Activated B cell treated with CpG ODN at 0.5 μM for 24 hours (primary cell): ENCODE measurements around the gene OSBPL2. TPM values are rescaled to one million over a fixed set of nuclear protein-coding genes. Genes with fewer than 3 reads are reported as not detected.
A peak's percentile ranks its signal among the peaks of the same experiment; 100 is the strongest.

Experiments used
- ATAC-seq: fragments of 200-7000 bp; cut with Tn5 transposase; one replicate; pipeline ENCODE4 v1.10.0; 2021; ENCODE audit warnings: low read depth, mild to moderate bottlenecking, moderate library complexity
- CTCF ChIA-PET: fragments of 350-600 bp; sonication (Branson Sonifier 250); formaldehyde crosslinking; loops from one replicate; lab custom pipeline; 2021; ENCODE audit warnings: antibody characterized with exemption; lab: Charles Lee
- POLR2A ChIA-PET: fragments of 350-600 bp; sonication (Branson Sonifier 250); formaldehyde crosslinking; loops from one replicate; lab custom pipeline; 2021; ENCODE audit warnings: antibody characterized with exemption; lab: Charles Lee
- DNase-seq: peaks from one replicate; pipeline ENCODE4 v3.0.0; 2022
- H3K27ac Mint-ChIP-seq: one replicate; pipeline ENCODE4 v1.8.0; 2020; ENCODE audit warnings: mixed read lengths
- H3K27me3 Mint-ChIP-seq: one replicate; pipeline ENCODE4 v1.8.0; 2021; ENCODE audit warnings: mixed read lengths
- H3K36me3 Mint-ChIP-seq: one replicate; pipeline ENCODE4 v1.8.0; 2021; ENCODE audit warnings: low read depth, mixed read lengths
- H3K4me1 Mint-ChIP-seq: one replicate; pipeline ENCODE4 v1.8.0; 2021; ENCODE audit warnings: mixed read lengths
- H3K4me3 Mint-ChIP-seq: one replicate; pipeline ENCODE4 v1.8.0; 2020; ENCODE audit warnings: mild to moderate bottlenecking, mixed read lengths
- H3K9me3 Mint-ChIP-seq: one replicate; pipeline ENCODE4 v1.8.0; 2020; ENCODE audit warnings: mixed read lengths
- CTCF ChIP-seq: fragments of 200-600 bp; IDR thresholded peaks from one replicate; pipeline ENCODE4 v1.8.0; 2022; ENCODE audit warnings: antibody characterized with exemption, mild to moderate bottlenecking
- intact Hi-C: fragments of 100-400 bp; cut with micrococcal nuclease; formaldehyde crosslinking; loops from one replicate; pipeline ENCODE4 v1.15.1; 2024
- total RNA-seq: library from RNA; stranded (reverse); gene quantifications from 2 replicates; pipeline ENCODE4 v1.2.3, GENCODE V29; 2022

Gene OSBPL2
- total RNA-seq, 1 donor from 2014 or later, result 43.0 TPM

GRCh38 chr20:62215991-62216635, 22.2 kb upstream of the OSBPL2 start:
- Mint-ChIP-seq H3K27me3 (peaks cover 23% of the 10 kb centered on the region), H3K4me1 (peaks cover 1% of the 10 kb centered on the region), H3K36me3 (no peaks in the 10 kb centered on the region), H3K27ac (no peak overlapping the region), H3K9me3 (no peaks in the 10 kb centered on the region), H3K4me3 (no peak overlapping the region)
- TF ChIP-seq CTCF, result no peak
- ChIA-PET CTCF (no interaction called here), POLR2A (no interaction called here)
- intact Hi-C loops, result no loop called here
- DNase-seq (no peak), ATAC-seq (no peak)

GRCh38 chr20:62216636-62217566, 21.4 kb upstream of the OSBPL2 start:
- ATAC-seq (no peak), DNase-seq (no peak)
- H3K4me1 Mint-ChIP-seq, result peaks cover 1% of the 10 kb centered on the region
- no peaks in the 10 kb centered on the region for H3K36me3 Mint-ChIP-seq
- H3K4me3 Mint-ChIP-seq, result no peak overlapping the region
- ChIA-PET CTCF (no interaction called here), POLR2A (no interaction called here)
- no peak for TF ChIP-seq CTCF
- peaks cover 30% of the 10 kb centered on the region for H3K27me3 Mint-ChIP-seq
- no peaks in the 10 kb centered on the region for H3K9me3 Mint-ChIP-seq
- intact Hi-C loops, result no loop called here
- no peak overlapping the region for H3K27ac Mint-ChIP-seq

- Mint-ChIP-seq H3K4me3 (no peak overlapping the region), H3K27me3 (peaks cover 35% of the 10 kb centered on the region), H3K36me3 (no peaks in the 10 kb centered on the region), H3K27ac (no peak overlapping the region), H3K9me3 (no peaks in the 10 kb centered on the region), H3K4me1 (peaks cover 1% of the 10 kb centered on the region)
- CTCF ChIA-PET, result no interaction called here
- ATAC-seq (no peak), DNase-seq (no peak)
- no peak for TF ChIP-seq CTCF
- intact Hi-C loops, result no loop called here
- POLR2A ChIA-PET, result no interaction called here
These were observed 20.2 kb upstream of the OSBPL2 start for GRCh38 chr20:62217913-62218773.

GRCh38 chr20:62219101-62219991, 19.0 kb upstream of the OSBPL2 start:
- ChIA-PET POLR2A (no interaction called here), CTCF (no interaction called here)
- no peak for TF ChIP-seq CTCF
- Mint-ChIP-seq H3K4me3 (peak overlapping the region; percentile 46), H3K4me1 (peaks cover 1% of the 10 kb centered on the region), H3K27me3 (peaks cover 34% of the 10 kb centered on the region), H3K36me3 (no peaks in the 10 kb centered on the region), H3K9me3 (no peaks in the 10 kb centered on the region), H3K27ac (no peak overlapping the region)
- peak; percentile 28 for ATAC-seq
- no peak for DNase-seq
- intact Hi-C loops, result no loop called here
